Measurements from ENCODE around the gene EYS. TPM values are rescaled to one million over a fixed set of nuclear protein-coding genes. Genes with fewer than 3 reads are reported as not detected.

Gene EYS
- total and polyA plus RNA-seq, 2 of the 8 experiments (the other 6 are each of a cell fraction or from before 2014, with no cell fraction given): 0.05 to 0.13 TPM

DNA sequence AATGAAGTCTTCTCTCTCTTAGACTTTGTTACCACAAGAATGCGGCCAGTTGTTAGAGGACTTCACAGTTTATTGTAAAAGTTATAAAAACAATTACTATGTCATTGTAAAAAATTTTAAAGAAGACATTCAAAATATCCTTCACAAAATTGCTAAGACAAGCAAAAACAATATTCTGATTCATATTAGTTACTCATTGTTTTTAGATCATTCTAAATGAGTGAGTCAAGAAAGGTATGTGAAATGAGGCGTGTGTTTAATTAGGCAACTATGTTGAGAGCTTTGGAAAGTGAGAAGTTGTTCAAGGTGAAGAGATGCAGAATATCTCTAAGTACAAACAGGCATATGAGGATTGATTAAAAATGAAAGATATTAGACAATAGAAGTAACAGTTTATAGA, 875.3 kb downstream of the EYS start:
- 95% methylated on average over 2 of the region's 2 CpGs; no CpG with 5 or more reads in 1 of the 2 experiments for WGBS, 2 experiments (ENCODE audit: extremely low coverage in 1 of 2, insufficient coverage in 1 of 2, insufficient read length in 1 of 2, insufficient replicate concordance in 2 of 2, low coverage in 1 of 2, low lambda C conversion rate in 2 of 2, missing lambda C conversion rate in 1 of 2)
- FAIRE-seq: no peak
- H2BK12ac ChIP-seq (ENCODE audit: low read depth, low read length): no peak overlapping the region
- no peak overlapping the region for H4K5ac ChIP-seq (ENCODE audit: insufficient read length, low read depth, low read length)
- no peak overlapping the region for H2AFZ ChIP-seq (ENCODE audit: low read length)
- no peak overlapping the region for H4K91ac ChIP-seq (replicated peaks; ENCODE audit: insufficient read length, low read length)
- H3K36me3 ChIP-seq (ENCODE audit: control insufficient read depth in 2 of 4, insufficient read depth in 4 of 4, low read length in 3 of 4): no peaks in the 10 kb centered on the region
- no peak overlapping the region for H3K4ac ChIP-seq (replicated peaks; ENCODE audit: insufficient read length, low read depth, low read length)
- H3K23ac ChIP-seq (ENCODE audit: insufficient read length): no peak overlapping the region
- no peak overlapping the region for H3K14ac ChIP-seq (ENCODE audit: insufficient read length)
- DNase-seq (ENCODE audit: low read depth in 1 of 2, low spot score in 2 of 2): no peak
- no peak overlapping the region for H2BK120ac ChIP-seq (replicated peaks; ENCODE audit: low read depth, low read length)
- H4K20me1 ChIP-seq (replicated peaks in 1 of 2; ENCODE audit: control insufficient read depth in 1 of 2, insufficient read depth in 2 of 2, low read length in 2 of 2): no peaks in the 10 kb centered on the region
- POLR2A ChIA-PET (ENCODE audit: partially characterized antibody): no interaction called here
- no peak overlapping the region for H3K18ac ChIP-seq (ENCODE audit: extremely low read depth, low read length)
- no peak overlapping the region for H2AK5ac ChIP-seq (ENCODE audit: low read depth, low read length)
- no peak overlapping the region for H2BK15ac ChIP-seq (ENCODE audit: low read length)
- no peak overlapping the region for H3K9ac ChIP-seq (replicated peaks in 1 of 4; ENCODE audit: extremely low read depth in 1 of 4, low read depth in 3 of 4, low read length in 3 of 4)
- no peaks in the 10 kb centered on the region for H3K79me1 ChIP-seq (ENCODE audit: low read depth, low read length)
- no peak overlapping the region for H2BK20ac ChIP-seq (ENCODE audit: low read length)
- no peak overlapping the region for H3K27ac ChIP-seq (ENCODE audit: low read depth, low read length)
- no peak overlapping the region for H3K4me2 ChIP-seq (ENCODE audit: insufficient read depth in 1 of 2, low read depth in 2 of 2, low read length in 2 of 2)
- CTCF ChIA-PET (ENCODE audit: partially characterized antibody): no interaction called here
- H3K79me2 ChIP-seq (ENCODE audit: control insufficient read depth in 1 of 2, insufficient read depth in 2 of 2, low read length in 2 of 2): no peaks in the 10 kb centered on the region
- H3K23me2 ChIP-seq (ENCODE audit: low read depth, low read length): no peaks in the 10 kb centered on the region
- H3K4me3 ChIP-seq (ENCODE audit: extremely low read depth in 1 of 4, insufficient read depth in 2 of 4, low read depth in 3 of 4, low read length in 4 of 4): no peak overlapping the region
- H3K27me3 ChIP-seq (replicated peaks in 1 of 4; ENCODE audit: control insufficient read depth in 3 of 4, extremely low read depth in 1 of 4, insufficient read depth in 3 of 4, low read length in 3 of 4): no peaks in the 10 kb centered on the region
- H3K56ac ChIP-seq (replicated peaks; ENCODE audit: insufficient read length, low read depth, low read length): no peak overlapping the region
- no peaks in the 10 kb centered on the region for H3K9me3 ChIP-seq (ENCODE audit: insufficient read depth in 2 of 2, low read depth in 1 of 2, low read length in 1 of 2)
- H4K8ac ChIP-seq (ENCODE audit: extremely low read depth, insufficient read depth, low read length): no peak overlapping the region
- no peaks in the 10 kb centered on the region for H3K4me1 ChIP-seq (replicated peaks in 1 of 4; ENCODE audit: control insufficient read depth in 3 of 4, insufficient read depth in 4 of 4, low read length in 3 of 4)
- H2BK5ac ChIP-seq (ENCODE audit: low read depth, low read length): no peak overlapping the region
- TF ChIP-seq RFX5 (IDR thresholded peaks at IDR 0.05; ENCODE audit: borderline replicate concordance, low read depth, low read length): no peak
- TF ChIP-seq, protein P1, sequence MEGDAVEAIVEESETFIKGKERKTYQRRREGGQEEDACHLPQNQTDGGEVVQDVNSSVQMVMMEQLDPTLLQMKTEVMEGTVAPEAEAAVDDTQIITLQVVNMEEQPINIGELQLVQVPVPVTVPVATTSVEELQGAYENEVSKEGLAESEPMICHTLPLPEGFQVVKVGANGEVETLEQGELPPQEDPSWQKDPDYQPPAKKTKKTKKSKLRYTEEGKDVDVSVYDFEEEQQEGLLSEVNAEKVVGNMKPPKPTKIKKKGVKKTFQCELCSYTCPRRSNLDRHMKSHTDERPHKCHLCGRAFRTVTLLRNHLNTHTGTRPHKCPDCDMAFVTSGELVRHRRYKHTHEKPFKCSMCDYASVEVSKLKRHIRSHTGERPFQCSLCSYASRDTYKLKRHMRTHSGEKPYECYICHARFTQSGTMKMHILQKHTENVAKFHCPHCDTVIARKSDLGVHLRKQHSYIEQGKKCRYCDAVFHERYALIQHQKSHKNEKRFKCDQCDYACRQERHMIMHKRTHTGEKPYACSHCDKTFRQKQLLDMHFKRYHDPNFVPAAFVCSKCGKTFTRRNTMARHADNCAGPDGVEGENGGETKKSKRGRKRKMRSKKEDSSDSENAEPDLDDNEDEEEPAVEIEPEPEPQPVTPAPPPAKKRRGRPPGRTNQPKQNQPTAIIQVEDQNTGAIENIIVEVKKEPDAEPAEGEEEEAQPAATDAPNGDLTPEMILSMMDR (IDR thresholded peaks at IDR 0.05; ENCODE audit: control extremely low read depth in 1 of 3, insufficient read depth in 1 of 3, low read depth in 1 of 3, low read length in 3 of 3): no peak
- no peak for TF ChIP-seq BRCA1 (IDR thresholded peaks at IDR 0.05; ENCODE audit: low read depth, low read length)
- no peak for TF ChIP-seq TAF1 (IDR thresholded peaks at IDR 0.05; ENCODE audit: low read depth, low read length)
- TF ChIP-seq PHF8 (conservative IDR thresholded peaks at IDR 0.05; ENCODE audit: low read depth, low read length): no peak
- TF ChIP-seq RNF2 (IDR thresholded peaks at IDR 0.05; ENCODE audit: borderline replicate concordance, low read depth, low read length, missing control alignments, poor library complexity, severe bottlenecking): no peak
- TF ChIP-seq TAF7 (optimal IDR thresholded peaks at IDR 0.05; ENCODE audit: borderline replicate concordance, low read depth, low read length): no peak
- TF ChIP-seq, protein P2, sequence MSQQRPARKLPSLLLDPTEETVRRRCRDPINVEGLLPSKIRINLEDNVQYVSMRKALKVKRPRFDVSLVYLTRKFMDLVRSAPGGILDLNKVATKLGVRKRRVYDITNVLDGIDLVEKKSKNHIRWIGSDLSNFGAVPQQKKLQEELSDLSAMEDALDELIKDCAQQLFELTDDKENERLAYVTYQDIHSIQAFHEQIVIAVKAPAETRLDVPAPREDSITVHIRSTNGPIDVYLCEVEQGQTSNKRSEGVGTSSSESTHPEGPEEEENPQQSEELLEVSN (IDR thresholded peaks at IDR 0.05): no peak
- no peak for TF ChIP-seq SRF (IDR thresholded peaks at IDR 0.05; ENCODE audit: low read depth, low read length)
- no peak for TF ChIP-seq KDM4A (IDR thresholded peaks at IDR 0.05; ENCODE audit: low read depth, low read length, severe bottlenecking)

All from H1 (cell line).